B cell (primary cell): ENCODE measurements around the gene SEZ6L2. TPM values are rescaled to one million over a fixed set of nuclear protein-coding genes. Genes with fewer than 3 reads are reported as not detected.

Experiments
- ATAC-seq: fragments of 200-7000 bp; cut with Tn5 transposase; one replicate; pipeline ENCODE4 v1.10.0; 2021; ENCODE audit warnings: low read depth, mild to moderate bottlenecking, moderate number of reproducible peaks, moderate library complexity
- CTCF ChIA-PET: fragments of 350-600 bp; sonication (Branson Sonifier 250); formaldehyde crosslinking; loops from one replicate; lab custom pipeline; 2021; ENCODE audit warnings: antibody characterized with exemption, inconsistent platforms; lab: Charles Lee
- POLR2A ChIA-PET: fragments of 350-600 bp; sonication (Branson Sonifier 250); formaldehyde crosslinking; loops from one replicate; lab custom pipeline; 2021; ENCODE audit warnings: antibody characterized with exemption; lab: Charles Lee
- DNase-seq: peaks from one replicate; pipeline ENCODE4 v3.0.0; 2013
- H2AFZ ChIP-seq: 2 replicates; pipeline ENCODE4 v1.6.1; 2012; ENCODE audit warnings: mild to moderate bottlenecking, low read depth, low read length; ENCODE audit not compliant: insufficient read depth, poor library complexity, severe bottlenecking
- H3K27ac ChIP-seq, 2 donors: 1 replicate in 1 of 2; 2 replicates in 1 of 2; pipeline ENCODE4 v1.5.1; 2012 to 2013; ENCODE audit warnings: low read length in 2 of 2, mild to moderate bottlenecking in 2 of 2, moderate library complexity in 1 of 2
- H3K27me3 ChIP-seq, 4 experiments: fragments of 200-600 bp in 1 of 4; sonication (generic) in 1 of 4; replicated peaks in 1 of 4; 1 replicate in 2 of 4; 2 replicates in 2 of 4; pipeline versions ENCODE4 v1.6.1 to v1.7.0; 2013 to 2016; ENCODE audit warnings: low read length in 3 of 4, mild to moderate bottlenecking in 2 of 4, mixed read lengths in 1 of 4, moderate library complexity in 1 of 4; ENCODE audit not compliant: insufficient read depth in 4 of 4, control insufficient read depth in 3 of 4; ENCODE audit errors: control extremely low read depth in 1 of 4
- H3K36me3 ChIP-seq, 2 experiments: replicated peaks in 1 of 2; 1 replicate in 1 of 2; 2 replicates in 1 of 2; pipeline versions ENCODE4 v1.6.1 to v1.7.1; 2013; ENCODE audit warnings: low read length in 1 of 2; ENCODE audit not compliant: insufficient read depth in 2 of 2, control insufficient read depth in 1 of 2; ENCODE audit errors: control extremely low read depth in 1 of 2, extremely low read depth in 1 of 2
- H3K4me1 ChIP-seq, 2 donors: fragments of 200-600 bp in 1 of 2; sonication (generic) in 1 of 2; 1 replicate in 1 of 2; 2 replicates in 1 of 2; pipeline versions ENCODE4 v1.5.1 to v1.6.1; 2013 to 2017; ENCODE audit warnings: low read length in 2 of 2; ENCODE audit not compliant: control insufficient read depth in 2 of 2, insufficient read depth in 2 of 2
- H3K4me2 ChIP-seq: replicated peaks from 2 replicates; pipeline ENCODE3; 2012; ENCODE audit warnings: mild to moderate bottlenecking, low read depth, low read length; ENCODE audit not compliant: poor library complexity, severe bottlenecking
- H3K4me3 ChIP-seq, 5 experiments: fragments of 200-600 bp in 1 of 5; sonication (generic) in 1 of 5; 1 replicate in 3 of 5; 2 replicates in 2 of 5; pipeline versions ENCODE4 v1.5.1 to v1.7.0; 2011 to 2016; ENCODE audit warnings: low read length in 4 of 5, mild to moderate bottlenecking in 4 of 5, low read depth in 2 of 5, control low read depth in 1 of 5, moderate library complexity in 1 of 5; ENCODE audit not compliant: insufficient read depth in 1 of 5; ENCODE audit errors: control extremely low read depth in 1 of 5, extremely low read depth in 1 of 5
- H3K79me2 ChIP-seq: fragments of 200-600 bp; sonication (generic); one replicate; pipeline ENCODE4 v1.6.0; 2016; ENCODE audit warnings: low read length; ENCODE audit not compliant: control insufficient read depth, insufficient read depth
- H3K9ac ChIP-seq: fragments of 200-600 bp; sonication (generic); 2 replicates; pipeline ENCODE4 v1.6.1; 2017; ENCODE audit warnings: mild to moderate bottlenecking, low read length, moderate library complexity
- H3K9me3 ChIP-seq, 3 donors: one replicate each; pipeline versions ENCODE4 v1.6.1 to v1.7.1; 2013; ENCODE audit warnings: low read length in 2 of 3; ENCODE audit not compliant: control insufficient read depth in 2 of 3, insufficient read depth in 1 of 3; ENCODE audit errors: control extremely low read depth in 1 of 3
- H4K20me1 ChIP-seq: 2 replicates; pipeline ENCODE4 v1.6.0; 2012; ENCODE audit warnings: mild to moderate bottlenecking, low read length; ENCODE audit not compliant: insufficient read depth, control insufficient read depth, poor library complexity, severe bottlenecking
- H3K27ac Mint-ChIP-seq: one replicate; pipeline ENCODE4 v1.8.0; 2021; ENCODE audit warnings: mixed read lengths
- H3K27me3 Mint-ChIP-seq: one replicate; pipeline ENCODE4 v1.8.0; 2021; ENCODE audit warnings: mixed read lengths
- H3K4me1 Mint-ChIP-seq: one replicate; pipeline ENCODE4 v1.8.0; 2021; ENCODE audit warnings: mixed read lengths
- H3K4me3 Mint-ChIP-seq: one replicate; pipeline ENCODE4 v1.8.0; 2021; ENCODE audit warnings: mixed read lengths
- H3K9me3 Mint-ChIP-seq: one replicate; pipeline ENCODE4 v1.8.0; 2022; ENCODE audit warnings: mixed read lengths; ENCODE audit not compliant: insufficient read depth
- CTCF ChIP-seq: fragments of 200-600 bp; IDR thresholded peaks from one replicate; pipeline ENCODE4 v1.8.0; 2022; ENCODE audit warnings: antibody characterized with exemption, mild to moderate bottlenecking
- EZH2 ChIP-seq: IDR thresholded peaks from 2 replicates; pipeline ENCODE4 v1.6.1; 2012; ENCODE audit warnings: borderline replicate concordance, low read depth, mild to moderate bottlenecking, moderate library complexity, low read length; ENCODE audit not compliant: insufficient read depth, poor library complexity, severe bottlenecking
- WGBS: methylation state at CpG from one replicate; pipeline ENCODE4 v1.1.5; 2013; ENCODE audit warnings: missing lambda C conversion rate; ENCODE audit not compliant: insufficient coverage; 5-methylcytosine and 5-hydroxymethylcytosine counted together
- intact Hi-C: fragments of 100-400 bp; cut with micrococcal nuclease; formaldehyde crosslinking; loops from one replicate; pipeline ENCODE4 v1.10.0; 2022
- polyA plus RNA-seq: library from polyadenylated mRNA; depleted of rRNA; stranded (reverse); fragments of >200 nt; gene quantifications from 2 replicates; pipeline ENCODE4 v1.2.3, GENCODE V29; 2012
- total RNA-seq, 2 donors: library from RNA; stranded (reverse); fragments of 120-200 nt in 1 of 2; gene quantifications; 1 replicate in 1 of 2; 2 replicates in 1 of 2; pipeline versions ENCODE4 v1.2.3 to v1.2.4, GENCODE V29; 2013 to 2022

The SEZ6L2 gene
- total and polyA plus RNA-seq, 2 donors (not counting 1 experiment from before 2014, with no cell fraction given), result 0.10 TPM; not detected in 1

GRCh38 chr16:29927070-29927905 lies 27.9 kb upstream of the SEZ6L2 start:
- DNase-seq (no peak), ATAC-seq (no peak)
- Histone ChIP-seq H3K27ac (peak overlapping the region in 1 of 2 donors; percentile 84), H3K36me3 (peaks cover 0 to 7% of the 10 kb centered on the region in 2 experiments), H3K4me1 (peaks cover 14 to 21% of the 10 kb centered on the region in 2 donors), H3K4me3 (peak overlapping the region in 2 of 5 experiments; percentile 84 to 95), H4K20me1 (peaks cover 23% of the 10 kb centered on the region), H3K9me3 (no peaks in the 10 kb centered on the region), H3K79me2 (peaks cover 29% of the 10 kb centered on the region), H3K27me3 (no peaks in the 10 kb centered on the region), H2AFZ (peak overlapping the region; percentile 96), H3K4me2 (peak overlapping the region; percentile 89), H3K9ac (peak overlapping the region; percentile 90)
- Mint-ChIP-seq H3K4me3 (peak overlapping the region; percentile 91), H3K27ac (peak overlapping the region; percentile 96), H3K9me3 (no peaks in the 10 kb centered on the region), H3K27me3 (no peaks in the 10 kb centered on the region), H3K4me1 (peaks cover 25% of the 10 kb centered on the region)
- intact Hi-C loops, result loop anchor here (2.0 to 10.0 kb wide), 4 partner anchors 78 to 332 kb away; no protein-coding TSS in a partner anchor
- TF ChIP-seq EZH2 (no peak), CTCF (no peak)
- WGBS, result 90% methylated on average over 10 of the region's 12 CpGs
- CTCF ChIA-PET, result interaction anchor here (1.2 to 2.0 kb wide), 6 partner anchors 34 to 227 kb away, joined by 3 to 9 read pairs (median 5); partner anchors contain the start of genes CDIPT, TAOK2 and TMEM219
- POLR2A ChIA-PET, result interaction anchor here (0.6 to 1.7 kb wide), 5 partner anchors 44 to 164 kb away, joined by 3 to 7 read pairs (median 3); partner anchors contain the start of genes TAOK2 and TBX6
